DOHH2 (cell line): ENCODE measurements around the gene BRIP1.

Source experiments
- EZH2phosphoT487 ChIP-seq: fragments of 200-600 bp; sonication (generic); IDR thresholded peaks from 2 replicates; pipeline ENCODE4 v1.6.1; 2017; ENCODE audit warnings: borderline replicate concordance, mild to moderate bottlenecking, antibody characterized with exemption, low read length, moderate library complexity, mixed read lengths
- TF ChIP-seq, protein P1 (sequence below): fragments of 200-600 bp; sonication (generic); IDR thresholded peaks from one replicate; pipeline ENCODE4 v1.5.1; 2014; ENCODE audit warnings: antibody characterized with exemption, mild to moderate bottlenecking, low read depth, low read length; ENCODE audit not compliant: poor library complexity, severe bottlenecking

DNA sequence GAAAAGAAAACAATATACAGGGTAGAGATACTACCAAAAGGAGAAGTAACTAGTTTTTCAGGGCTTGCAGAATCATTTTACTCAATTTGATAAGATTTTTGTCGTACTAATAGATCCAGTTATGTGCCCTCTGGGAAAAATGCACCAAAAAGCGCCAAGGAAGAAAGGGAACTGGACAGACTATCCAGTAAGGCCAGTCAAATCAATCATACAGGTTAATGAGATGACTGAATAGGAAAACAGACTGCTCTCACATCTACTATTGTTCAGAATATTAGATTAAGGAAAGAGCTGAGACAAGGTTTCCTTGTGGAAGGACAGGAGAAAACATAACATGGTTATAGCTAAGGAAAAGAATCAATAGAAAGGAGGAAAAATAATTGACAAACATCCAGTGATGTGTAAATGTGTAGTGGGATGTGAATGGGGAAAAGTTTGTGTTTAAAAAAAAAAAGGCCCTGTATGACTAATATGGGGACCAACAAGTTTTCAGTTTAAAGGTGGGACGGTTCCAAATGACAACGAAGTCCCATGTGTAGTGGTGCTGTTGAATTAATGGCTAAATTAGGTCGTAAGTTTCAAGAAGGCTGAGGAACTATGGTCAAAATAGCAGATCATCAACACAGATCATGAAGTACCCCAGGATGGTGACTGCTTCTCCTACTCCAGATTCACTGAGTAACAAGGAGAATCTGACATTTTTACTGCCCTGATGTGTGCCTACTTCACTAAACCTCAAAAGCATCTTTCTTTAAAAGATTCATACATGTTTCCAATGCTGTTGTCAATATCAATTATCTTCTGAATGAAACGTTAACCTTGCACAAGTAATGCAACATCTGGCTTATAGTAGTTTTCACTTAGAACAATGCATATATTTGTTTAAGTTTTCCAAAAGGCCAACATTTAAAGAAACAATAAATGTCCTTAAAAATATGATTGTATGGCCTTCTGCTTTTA is 40.7 kb downstream of the BRIP1 start:
- TF ChIP-seq, protein P1, sequence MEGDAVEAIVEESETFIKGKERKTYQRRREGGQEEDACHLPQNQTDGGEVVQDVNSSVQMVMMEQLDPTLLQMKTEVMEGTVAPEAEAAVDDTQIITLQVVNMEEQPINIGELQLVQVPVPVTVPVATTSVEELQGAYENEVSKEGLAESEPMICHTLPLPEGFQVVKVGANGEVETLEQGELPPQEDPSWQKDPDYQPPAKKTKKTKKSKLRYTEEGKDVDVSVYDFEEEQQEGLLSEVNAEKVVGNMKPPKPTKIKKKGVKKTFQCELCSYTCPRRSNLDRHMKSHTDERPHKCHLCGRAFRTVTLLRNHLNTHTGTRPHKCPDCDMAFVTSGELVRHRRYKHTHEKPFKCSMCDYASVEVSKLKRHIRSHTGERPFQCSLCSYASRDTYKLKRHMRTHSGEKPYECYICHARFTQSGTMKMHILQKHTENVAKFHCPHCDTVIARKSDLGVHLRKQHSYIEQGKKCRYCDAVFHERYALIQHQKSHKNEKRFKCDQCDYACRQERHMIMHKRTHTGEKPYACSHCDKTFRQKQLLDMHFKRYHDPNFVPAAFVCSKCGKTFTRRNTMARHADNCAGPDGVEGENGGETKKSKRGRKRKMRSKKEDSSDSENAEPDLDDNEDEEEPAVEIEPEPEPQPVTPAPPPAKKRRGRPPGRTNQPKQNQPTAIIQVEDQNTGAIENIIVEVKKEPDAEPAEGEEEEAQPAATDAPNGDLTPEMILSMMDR, result no peak
- no peak for TF ChIP-seq EZH2phosphoT487
